Peyer's patch (tissue), 4 donors: Measurements from ENCODE around the gene ATRN.

Experiments used
- POLR2A ChIP-seq, 2 donors: fragments of 450-650 bp; IDR thresholded peaks; one replicate each; pipeline ENCODE4 v1.5.1; 2017; ENCODE audit warnings: antibody characterized with exemption in 2 of 2, mild to moderate bottlenecking in 2 of 2, moderate library complexity in 2 of 2
- TF ChIP-seq, protein P1 (sequence below), 6 experiments: fragments of 450-650 bp in 4 of 6; fragments of 200-600 bp in 2 of 6; sonication (generic) in 1 of 6; IDR thresholded peaks; one replicate each; pipeline ENCODE4 v1.5.1; 2017 to 2019; ENCODE audit warnings: antibody characterized with exemption in 6 of 6, mild to moderate bottlenecking in 3 of 6, moderate library complexity in 1 of 6

DNA sequence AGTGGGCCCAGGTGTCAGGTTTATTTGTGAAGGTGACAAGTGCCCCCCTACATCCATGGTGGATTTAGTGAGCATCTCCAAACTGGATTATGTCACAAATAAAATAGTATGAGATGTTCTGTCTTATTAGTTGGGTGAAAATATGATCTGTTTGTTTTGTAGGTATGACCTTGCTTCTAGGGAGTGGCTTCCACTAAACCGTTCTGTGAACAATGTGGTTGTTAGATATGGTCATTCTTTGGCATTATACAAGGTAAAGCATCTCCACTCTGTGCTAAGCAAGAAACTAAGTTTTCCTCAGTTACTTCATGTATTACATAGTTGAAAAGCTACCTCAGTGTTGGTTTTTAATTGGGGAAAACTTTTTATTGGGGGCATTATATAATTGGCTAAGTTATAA is 88.4 kb downstream of the ATRN start:
- TF ChIP-seq, protein P1, sequence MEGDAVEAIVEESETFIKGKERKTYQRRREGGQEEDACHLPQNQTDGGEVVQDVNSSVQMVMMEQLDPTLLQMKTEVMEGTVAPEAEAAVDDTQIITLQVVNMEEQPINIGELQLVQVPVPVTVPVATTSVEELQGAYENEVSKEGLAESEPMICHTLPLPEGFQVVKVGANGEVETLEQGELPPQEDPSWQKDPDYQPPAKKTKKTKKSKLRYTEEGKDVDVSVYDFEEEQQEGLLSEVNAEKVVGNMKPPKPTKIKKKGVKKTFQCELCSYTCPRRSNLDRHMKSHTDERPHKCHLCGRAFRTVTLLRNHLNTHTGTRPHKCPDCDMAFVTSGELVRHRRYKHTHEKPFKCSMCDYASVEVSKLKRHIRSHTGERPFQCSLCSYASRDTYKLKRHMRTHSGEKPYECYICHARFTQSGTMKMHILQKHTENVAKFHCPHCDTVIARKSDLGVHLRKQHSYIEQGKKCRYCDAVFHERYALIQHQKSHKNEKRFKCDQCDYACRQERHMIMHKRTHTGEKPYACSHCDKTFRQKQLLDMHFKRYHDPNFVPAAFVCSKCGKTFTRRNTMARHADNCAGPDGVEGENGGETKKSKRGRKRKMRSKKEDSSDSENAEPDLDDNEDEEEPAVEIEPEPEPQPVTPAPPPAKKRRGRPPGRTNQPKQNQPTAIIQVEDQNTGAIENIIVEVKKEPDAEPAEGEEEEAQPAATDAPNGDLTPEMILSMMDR (IDR thresholded peaks at IDR 0.05): no peak
- no peak for TF ChIP-seq POLR2A (IDR thresholded peaks at IDR 0.05)
